Breast epithelium (tissue), 3 donors: Measurements from ENCODE around the gene IRS1.

Experiments
- CTCF ChIP-seq, 3 donors: fragments of 450-650 bp; IDR thresholded peaks; one replicate each; pipeline ENCODE4 v1.5.1; 2016 to 2017; ENCODE audit warnings: antibody characterized with exemption in 3 of 3, mild to moderate bottlenecking in 3 of 3, moderate library complexity in 3 of 3
- POLR2A ChIP-seq: fragments of 450-650 bp; IDR thresholded peaks from one replicate; pipeline ENCODE4 v1.6.1; 2016; ENCODE audit warnings: antibody characterized with exemption, mild to moderate bottlenecking, moderate library complexity

GRCh38 chr2:226793646-226794045, 6.0 kb downstream of the IRS1 start:
- no peak for TF ChIP-seq CTCF (IDR thresholded peaks at IDR 0.05)
- no peak for TF ChIP-seq POLR2A
